ENCODE data around the gene PLCG2. TPM values are rescaled to one million over a fixed set of nuclear protein-coding genes. Genes with fewer than 3 reads are reported as not detected.
A peak's percentile ranks its signal among the peaks of the same experiment; 100 is the strongest.
"Not testable (repeated sequence)": the region's sequence is repeated elsewhere in the genome, so short reads cannot be mapped to it uniquely, and the experiment has no call there.

PLCG2 gene
- total RNA-seq, 2 experiments from 2014 or later = 8.3 to 10.6 TPM

GRCh38 chr16:81756615-81757356, 22.3 kb upstream of the PLCG2 start:
- H3K4me3 Mint-ChIP-seq = no peak overlapping the region
- no peaks in the 10 kb centered on the region for H3K27me3 Mint-ChIP-seq
- intact Hi-C loops (cut with micrococcal nuclease) = loop anchor here (5.0 kb wide), 1 partner anchor 116 kb away; no protein-coding TSS in a partner anchor
- ChIA-PET CTCF (no interaction called here), POLR2A (no interaction called here)
- no peaks in the 10 kb centered on the region for H3K36me3 Mint-ChIP-seq
- peaks cover 4% of the 10 kb centered on the region for H3K4me1 Mint-ChIP-seq (ENCODE audit: low read depth)
- H3K9me3 Mint-ChIP-seq = no peaks in the 10 kb centered on the region
- no peak for DNase-seq
- H3K27ac Mint-ChIP-seq = no peak overlapping the region

- Mint-ChIP-seq H3K4me3 (no peak overlapping the region), H3K4me1 (ENCODE audit: low read depth) (peaks cover 4% of the 10 kb centered on the region), H3K27ac (no peak overlapping the region), H3K36me3 (no peaks in the 10 kb centered on the region), H3K27me3 (no peaks in the 10 kb centered on the region), H3K9me3 (no peaks in the 10 kb centered on the region)
- ChIA-PET CTCF (no interaction called here), POLR2A (no interaction called here)
- no peak for DNase-seq
- intact Hi-C loops (cut with micrococcal nuclease) = loop anchor here (5.0 kb wide), 1 partner anchor 114 kb away; no protein-coding TSS in a partner anchor
Measured at GRCh38 chr16:81758376-81758775, 20.7 kb upstream of the PLCG2 start.

GRCh38 chr16:81762322-81762721, 16.8 kb upstream of the PLCG2 start:
- CTCF ChIA-PET; H3K27ac Mint-ChIP-seq; H3K4me3 Mint-ChIP-seq; H3K36me3 Mint-ChIP-seq; POLR2A ChIA-PET; H3K4me1 Mint-ChIP-seq (ENCODE audit: low read depth); H3K27me3 Mint-ChIP-seq; intact Hi-C loops (cut with micrococcal nuclease); DNase-seq; H3K9me3 Mint-ChIP-seq: not testable (repeated sequence)

GRCh38 chr16:81765111-81765919, 13.8 kb upstream of the PLCG2 start:
- peaks cover 4% of the 10 kb centered on the region for H3K27me3 Mint-ChIP-seq
- CTCF ChIA-PET = no interaction called here
- H3K36me3 Mint-ChIP-seq = no peaks in the 10 kb centered on the region
- no peak for DNase-seq
- H3K4me3 Mint-ChIP-seq = no peak overlapping the region
- H3K9me3 Mint-ChIP-seq = no peaks in the 10 kb centered on the region
- intact Hi-C loops (cut with micrococcal nuclease) = no loop called here
- no peaks in the 10 kb centered on the region for H3K4me1 Mint-ChIP-seq (ENCODE audit: low read depth)
- POLR2A ChIA-PET = no interaction called here
- no peak overlapping the region for H3K27ac Mint-ChIP-seq

GRCh38 chr16:81765969-81766368, 13.1 kb upstream of the PLCG2 start:
- ChIA-PET POLR2A (no interaction called here), CTCF (interaction anchor here (0.6 kb wide), 1 partner anchor 124 kb away, joined by 3 read pairs; no protein-coding TSS in a partner anchor)
- no peak overlapping the region for H3K4me3 Mint-ChIP-seq
- no peaks in the 10 kb centered on the region for H3K4me1 Mint-ChIP-seq (ENCODE audit: low read depth)
- no peaks in the 10 kb centered on the region for H3K36me3 Mint-ChIP-seq
- peaks cover 4% of the 10 kb centered on the region for H3K27me3 Mint-ChIP-seq
- intact Hi-C loops (cut with micrococcal nuclease) = no loop called here
- no peak overlapping the region for H3K27ac Mint-ChIP-seq
- H3K9me3 Mint-ChIP-seq = no peaks in the 10 kb centered on the region
- no peak for DNase-seq

GRCh38 chr16:81767987-81768592, 11.0 kb upstream of the PLCG2 start:
- Mint-ChIP-seq H3K27me3 (peaks cover 4% of the 10 kb centered on the region), H3K4me3 (no peak overlapping the region), H3K4me1 (ENCODE audit: low read depth) (no peaks in the 10 kb centered on the region), H3K27ac (no peak overlapping the region), H3K9me3 (no peaks in the 10 kb centered on the region), H3K36me3 (no peaks in the 10 kb centered on the region)
- CTCF ChIA-PET = no interaction called here
- DNase-seq = no peak
- POLR2A ChIA-PET = no interaction called here
- intact Hi-C loops (cut with micrococcal nuclease) = no loop called here

- ChIA-PET CTCF (no interaction called here), POLR2A (no interaction called here)
- Mint-ChIP-seq H3K27ac (no peak overlapping the region), H3K4me3 (no peak overlapping the region), H3K4me1 (ENCODE audit: low read depth) (no peaks in the 10 kb centered on the region), H3K36me3 (no peaks in the 10 kb centered on the region), H3K9me3 (no peaks in the 10 kb centered on the region), H3K27me3 (peaks cover 4% of the 10 kb centered on the region)
- intact Hi-C loops (cut with micrococcal nuclease) = no loop called here
- DNase-seq = no peak
Measured at GRCh38 chr16:81770008-81770407, 9.1 kb upstream of the PLCG2 start.

- Mint-ChIP-seq H3K36me3 (no peaks in the 10 kb centered on the region), H3K4me1 (ENCODE audit: low read depth) (peaks cover 4% of the 10 kb centered on the region), H3K27me3 (peaks cover 7% of the 10 kb centered on the region), H3K9me3 (no peaks in the 10 kb centered on the region), H3K27ac (no peak overlapping the region), H3K4me3 (no peak overlapping the region)
- intact Hi-C loops (cut with micrococcal nuclease) = no loop called here
- POLR2A ChIA-PET = no interaction called here
- CTCF ChIA-PET = no interaction called here
- DNase-seq = no peak
Measured at GRCh38 chr16:81774348-81774747, 4.7 kb upstream of the PLCG2 start.

- H3K4me3 Mint-ChIP-seq = no peak overlapping the region
- POLR2A ChIA-PET = no interaction called here
- no peaks in the 10 kb centered on the region for H3K9me3 Mint-ChIP-seq
- intact Hi-C loops (cut with micrococcal nuclease) = no loop called here
- no peaks in the 10 kb centered on the region for H3K36me3 Mint-ChIP-seq
- H3K4me1 Mint-ChIP-seq (ENCODE audit: low read depth) = peaks cover 10% of the 10 kb centered on the region
- H3K27ac Mint-ChIP-seq = no peak overlapping the region
- CTCF ChIA-PET = no interaction called here
- H3K27me3 Mint-ChIP-seq = peaks cover 17% of the 10 kb centered on the region
- no peak for DNase-seq
Measured at GRCh38 chr16:81775570-81775969, 3.5 kb upstream of the PLCG2 start.

- ChIA-PET POLR2A (no interaction called here), CTCF (interaction anchor here (0.8 to 1.6 kb wide), 3 partner anchors 48 to 742 kb away, joined by 3 read pairs; partner anchors contain the start of gene ATMIN)
- Mint-ChIP-seq H3K4me1 (ENCODE audit: low read depth) (peaks cover 10% of the 10 kb centered on the region), H3K36me3 (no peaks in the 10 kb centered on the region), H3K9me3 (no peaks in the 10 kb centered on the region), H3K27me3 (peaks cover 33% of the 10 kb centered on the region), H3K4me3 (peak overlapping the region; percentile 69), H3K27ac (no peak overlapping the region)
- DNase-seq = no peak
- intact Hi-C loops (cut with micrococcal nuclease) = loop anchor here (2.0 kb wide), 1 partner anchor 31 kb away; no protein-coding TSS in a partner anchor
Measured at GRCh38 chr16:81778231-81778630, 860 bp upstream of the PLCG2 start.

GRCh38 chr16:81779536-81780320, 637 bp downstream of the PLCG2 start:
- Mint-ChIP-seq H3K4me3 (peak overlapping the region; percentile 73), H3K27ac (no peak overlapping the region), H3K4me1 (ENCODE audit: low read depth) (peaks cover 10% of the 10 kb centered on the region), H3K27me3 (peaks cover 36% of the 10 kb centered on the region), H3K9me3 (no peaks in the 10 kb centered on the region), H3K36me3 (no peaks in the 10 kb centered on the region)
- ChIA-PET CTCF (interaction anchor here (0.8 kb wide), 1 partner anchor 18 kb away, joined by 3 read pairs; no protein-coding TSS in a partner anchor), POLR2A (interaction anchor here (0.6 kb wide), 1 partner anchor 737 kb away, joined by 3 read pairs; no protein-coding TSS in a partner anchor)
- DNase-seq = peak; percentile 24
- intact Hi-C loops (cut with micrococcal nuclease) = loop anchor here (2.0 kb wide), 1 partner anchor 33 kb away; no protein-coding TSS in a partner anchor

GRCh38 chr16:81780350-81780749, 1.3 kb downstream of the PLCG2 start:
- CTCF ChIA-PET = no interaction called here
- Mint-ChIP-seq H3K9me3 (no peaks in the 10 kb centered on the region), H3K36me3 (no peaks in the 10 kb centered on the region), H3K27ac (no peak overlapping the region), H3K4me1 (ENCODE audit: low read depth) (peaks cover 10% of the 10 kb centered on the region), H3K27me3 (peaks cover 36% of the 10 kb centered on the region), H3K4me3 (peak overlapping the region; percentile 73)
- intact Hi-C loops (cut with micrococcal nuclease) = no loop called here
- no peak for DNase-seq
- POLR2A ChIA-PET = no interaction called here
